OCI-LY1 (cell line): ENCODE data around the gene SPATS2L.

Source experiments
- CTCF ChIP-seq: fragments of 200-600 bp; sonication (generic), shearing (Covaris generic); IDR thresholded peaks from 2 replicates; pipeline ENCODE4 v1.5.1; 2017; ENCODE audit warnings: mild to moderate bottlenecking, antibody characterized with exemption, low read length, moderate library complexity, mixed read lengths
- EZH2 ChIP-seq: fragments of 200-600 bp; sonication (generic), shearing (Covaris generic); IDR thresholded peaks from 2 replicates; pipeline ENCODE4 v1.8.0; 2017; ENCODE audit warnings: borderline replicate concordance, mixed run types, mild to moderate bottlenecking, antibody characterized with exemption, low read length, moderate library complexity, mixed read lengths

GRCh38 chr2:200301953-200302858 is 4.3 kb upstream of the SPATS2L start:
- TF ChIP-seq CTCF (no peak), EZH2 (no peak)
